Stimulated activated CD8-positive, alpha-beta memory T cell treated with anti-CD3 and anti-CD28 coated beads, Interleukin-4, amount 100 ng/mL, for 24 hours (primary cell): ENCODE measurements around the gene PFN3.

ENCODE experiments used
- DNase-seq: peaks from one replicate; pipeline ENCODE4 v3.0.0-alpha.2; 2020; ENCODE audit warnings: low read depth

PFN3 gene

GRCh38 chr5:177399997-177400868 is at the start of gene PFN3:
Gene PFN3, minus strand, starts transcription at chr5:177400661. Its CDS starts 85 bp downstream, at chr5:177400576.
- no peak for DNase-seq

- DNase-seq: no peak
These were observed 48.9 kb upstream of the PFN3 start for GRCh38 chr5:177449140-177450061.

- DNase-seq: no peak
These were observed 47.9 kb upstream of the PFN3 start for GRCh38 chr5:177448244-177448950.

GRCh38 chr5:177447611-177448243 is 47.3 kb upstream of the PFN3 start:
- DNase-seq: no peak

- peak; percentile 58 for DNase-seq
These were observed 46.7 kb upstream of the PFN3 start for GRCh38 chr5:177447066-177447610.

- DNase-seq: peak; percentile 60
These were observed 46.0 kb upstream of the PFN3 start, which contains the start of gene PRR7 for GRCh38 chr5:177446200-177447065. Gene PRR7, plus strand, starts transcription at chr5:177446814. Its CDS starts 8,254 bp downstream, at chr5:177455068.

GRCh38 chr5:177445917-177446199 is 45.4 kb upstream of the PFN3 start:
- no peak for DNase-seq

GRCh38 chr5:177445052-177445916 is 44.8 kb upstream of the PFN3 start:
- no peak for DNase-seq

GRCh38 chr5:177444106-177445051 is 43.9 kb upstream of the PFN3 start:
- no peak for DNase-seq

GRCh38 chr5:177443144-177443983 is 42.9 kb upstream of the PFN3 start:
- DNase-seq: no peak

- no peak for DNase-seq
These were observed 41.8 kb upstream of the PFN3 start for GRCh38 chr5:177442066-177442826.

- no peak for DNase-seq
These were observed 40.7 kb upstream of the PFN3 start for GRCh38 chr5:177440990-177441780.

GRCh38 chr5:177440211-177440989 is 39.9 kb upstream of the PFN3 start:
- DNase-seq: no peak

GRCh38 chr5:177439518-177440053 is 39.1 kb upstream of the PFN3 start:
- DNase-seq: no peak

- no peak for DNase-seq
These were observed 38.0 kb upstream of the PFN3 start for GRCh38 chr5:177438468-177438867.
